Measurements from ENCODE around the gene ARRDC4.

- TF ChIP-seq CTCF (IDR thresholded peaks at IDR 0.05) (no peak), EZH2 (IDR thresholded peaks at IDR 0.05; ENCODE audit: borderline replicate concordance, insufficient read depth, low read depth, low read length, poor library complexity, severe bottlenecking) (no peak)
These were observed 30.9 kb upstream of the ARRDC4 start for GRCh38 chr15:97929456-97930229.

Measured in B cell (primary cell).